Vagina (tissue), 2 donors: ENCODE data around the gene OAS2. TPM values are rescaled to one million over a fixed set of nuclear protein-coding genes. Genes with fewer than 3 reads are reported as not detected.

Source experiments
- DNase-seq, 2 donors: peaks; one replicate each; pipeline ENCODE4 v3.0.0-alpha.2; 2017; ENCODE audit errors: extremely low spot score in 2 of 2
- H3K27ac ChIP-seq: fragments of 200-600 bp; sonication (generic); one replicate; pipeline ENCODE4 v1.5.1; 2019
- H3K27me3 ChIP-seq: fragments of 200-600 bp; sonication (generic); one replicate; pipeline ENCODE4 v1.5.1; 2019
- H3K36me3 ChIP-seq, 2 donors: fragments of 200-600 bp; sonication (generic); one replicate each; pipeline ENCODE4 v1.5.1; 2017 to 2019
- H3K4me1 ChIP-seq: fragments of 200-600 bp; sonication (generic); one replicate; pipeline ENCODE4 v1.5.1; 2019
- H3K4me3 ChIP-seq, 2 donors: fragments of 200-600 bp; sonication (generic); 1 replicate in 1 of 2; 2 replicates in 1 of 2; pipeline ENCODE4 v1.5.1; 2016 to 2019
- H3K9me3 ChIP-seq: fragments of 200-600 bp; sonication (generic); one replicate; pipeline ENCODE4 v1.5.1; 2019
- POLR2A ChIP-seq, 2 donors: fragments of 450-650 bp; IDR thresholded peaks; one replicate each; pipeline ENCODE4 v1.6.1; 2017; ENCODE audit warnings: antibody characterized with exemption in 2 of 2, mild to moderate bottlenecking in 2 of 2, moderate library complexity in 2 of 2
- POLR2AphosphoS5 ChIP-seq, 2 donors: sonication (generic); formaldehyde crosslinking; IDR thresholded peaks; one replicate each; pipeline ENCODE4 v1.9.0; 2017; ENCODE audit warnings: antibody characterized with exemption in 2 of 2, mild to moderate bottlenecking in 2 of 2, low read depth in 1 of 2; ENCODE audit not compliant: insufficient read depth in 1 of 2
- intact Hi-C: fragments of 100-400 bp; cut with DNase I; formaldehyde crosslinking; loops from one replicate; pipeline ENCODE4 v1.15.1; 2023
- total RNA-seq: library from RNA; depleted of rRNA; stranded (reverse); fragments of >200 nt; gene quantifications from one replicate; pipeline ENCODE4 v1.2.3, GENCODE V29; 2016
- TF ChIP-seq, protein P1 (sequence below), 3 experiments: fragments of 450-650 bp in 2 of 3; fragments of 200-600 bp in 1 of 3; sonication (generic) in 1 of 3; IDR thresholded peaks; one replicate each; pipeline ENCODE4 v1.5.1; 2017 to 2019; ENCODE audit warnings: antibody characterized with exemption in 3 of 3, mild to moderate bottlenecking in 2 of 3, moderate library complexity in 2 of 3

The OAS2 gene
- total RNA-seq, 1 donor from 2014 or later = 14.0 TPM

- intact Hi-C loops = no loop called here
- Histone ChIP-seq H3K36me3 (peaks cover 0 to 25% of the 10 kb centered on the region in 2 donors), H3K27me3 (no peaks in the 10 kb centered on the region), H3K4me1 (peaks cover 8% of the 10 kb centered on the region), H3K27ac (no peak overlapping the region), H3K9me3 (no peaks in the 10 kb centered on the region), H3K4me3 (no peak overlapping the region)
- TF ChIP-seq POLR2AphosphoS5 (IDR thresholded peaks at IDR 0.05; ENCODE audit: insufficient read depth in 1 of 2, low read depth in 1 of 2) = no peak
- TF ChIP-seq, protein P1, sequence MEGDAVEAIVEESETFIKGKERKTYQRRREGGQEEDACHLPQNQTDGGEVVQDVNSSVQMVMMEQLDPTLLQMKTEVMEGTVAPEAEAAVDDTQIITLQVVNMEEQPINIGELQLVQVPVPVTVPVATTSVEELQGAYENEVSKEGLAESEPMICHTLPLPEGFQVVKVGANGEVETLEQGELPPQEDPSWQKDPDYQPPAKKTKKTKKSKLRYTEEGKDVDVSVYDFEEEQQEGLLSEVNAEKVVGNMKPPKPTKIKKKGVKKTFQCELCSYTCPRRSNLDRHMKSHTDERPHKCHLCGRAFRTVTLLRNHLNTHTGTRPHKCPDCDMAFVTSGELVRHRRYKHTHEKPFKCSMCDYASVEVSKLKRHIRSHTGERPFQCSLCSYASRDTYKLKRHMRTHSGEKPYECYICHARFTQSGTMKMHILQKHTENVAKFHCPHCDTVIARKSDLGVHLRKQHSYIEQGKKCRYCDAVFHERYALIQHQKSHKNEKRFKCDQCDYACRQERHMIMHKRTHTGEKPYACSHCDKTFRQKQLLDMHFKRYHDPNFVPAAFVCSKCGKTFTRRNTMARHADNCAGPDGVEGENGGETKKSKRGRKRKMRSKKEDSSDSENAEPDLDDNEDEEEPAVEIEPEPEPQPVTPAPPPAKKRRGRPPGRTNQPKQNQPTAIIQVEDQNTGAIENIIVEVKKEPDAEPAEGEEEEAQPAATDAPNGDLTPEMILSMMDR (IDR thresholded peaks at IDR 0.05) = no peak
- TF ChIP-seq POLR2A (IDR thresholded peaks at IDR 0.05) = no peak
- no peak for DNase-seq
These were observed 5.1 kb upstream of the OAS2 start for GRCh38 chr12:112973011-112973735.

- H3K4me1 ChIP-seq = peaks cover 12% of the 10 kb centered on the region
- intact Hi-C loops = no loop called here
- no peak overlapping the region for H3K4me3 ChIP-seq
- no peak for TF ChIP-seq POLR2A (IDR thresholded peaks at IDR 0.05)
- TF ChIP-seq POLR2AphosphoS5 (IDR thresholded peaks at IDR 0.05; ENCODE audit: insufficient read depth in 1 of 2, low read depth in 1 of 2) = no peak
- TF ChIP-seq, protein P1 (IDR thresholded peaks at IDR 0.05) = no peak
- peaks cover 0 to 18% of the 10 kb centered on the region in 2 donors for H3K36me3 ChIP-seq
- DNase-seq = no peak
- H3K27me3 ChIP-seq = no peaks in the 10 kb centered on the region
- H3K9me3 ChIP-seq = no peaks in the 10 kb centered on the region
- H3K27ac ChIP-seq = no peak overlapping the region
These were observed 4.5 kb upstream of the OAS2 start for GRCh38 chr12:112973818-112974231.

DNA sequence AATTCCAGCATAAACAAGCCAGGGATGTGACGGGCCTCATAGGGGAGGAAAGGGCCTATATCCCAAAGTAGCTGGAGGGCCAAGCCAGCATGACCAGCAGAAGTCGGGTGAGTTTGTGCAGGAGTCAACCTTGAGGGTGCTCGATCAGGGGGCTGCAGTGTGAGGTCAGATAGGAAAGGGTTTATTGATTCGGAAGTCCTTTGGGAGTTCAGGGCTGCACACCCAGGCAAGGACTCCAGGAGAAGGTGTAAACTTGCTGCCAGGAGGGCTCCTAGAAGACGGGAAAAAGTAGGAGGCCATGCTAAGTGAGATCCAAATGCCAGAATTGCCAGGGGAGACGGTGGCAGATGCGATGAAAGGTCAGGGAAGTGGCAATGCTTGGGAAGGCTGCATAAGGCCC, 3.4 kb upstream of the OAS2 start:
- intact Hi-C loops = no loop called here
- Histone ChIP-seq H3K9me3 (no peaks in the 10 kb centered on the region), H3K4me1 (peaks cover 22% of the 10 kb centered on the region), H3K27me3 (no peaks in the 10 kb centered on the region), H3K27ac (no peak overlapping the region), H3K36me3 (peaks cover 0 to 9% of the 10 kb centered on the region in 2 donors), H3K4me3 (no peak overlapping the region)
- TF ChIP-seq POLR2AphosphoS5 (IDR thresholded peaks at IDR 0.05; ENCODE audit: insufficient read depth in 1 of 2, low read depth in 1 of 2) = no peak
- TF ChIP-seq, protein P1 (IDR thresholded peaks at IDR 0.05) = no peak
- TF ChIP-seq POLR2A (IDR thresholded peaks at IDR 0.05) = no peak
- DNase-seq = peak; percentile 40 to 84

GRCh38 chr12:112977139-112977538, 1.2 kb upstream of the OAS2 start:
- no peaks in the 10 kb centered on the region for H3K27me3 ChIP-seq
- intact Hi-C loops = no loop called here
- H3K4me3 ChIP-seq = no peak overlapping the region
- peaks cover 25% of the 10 kb centered on the region for H3K4me1 ChIP-seq
- H3K9me3 ChIP-seq = no peaks in the 10 kb centered on the region
- H3K36me3 ChIP-seq = no peaks in the 10 kb centered on the region
- TF ChIP-seq, protein P1 (IDR thresholded peaks at IDR 0.05) = no peak
- TF ChIP-seq POLR2AphosphoS5 (IDR thresholded peaks at IDR 0.05; ENCODE audit: insufficient read depth in 1 of 2, low read depth in 1 of 2) = no peak
- no peak for TF ChIP-seq POLR2A (IDR thresholded peaks at IDR 0.05)
- DNase-seq = peak in 1 of 2 donors; percentile 62
- H3K27ac ChIP-seq = peak overlapping the region; percentile 84

- DNase-seq = peak; percentile 79 to 88
- TF ChIP-seq, protein P1 (IDR thresholded peaks at IDR 0.05) = no peak
- TF ChIP-seq POLR2A (IDR thresholded peaks at IDR 0.05) (no peak), POLR2AphosphoS5 (IDR thresholded peaks at IDR 0.05; ENCODE audit: insufficient read depth in 1 of 2, low read depth in 1 of 2) (no peak)
- intact Hi-C loops = no loop called here
- peak overlapping the region; percentile 84 for H3K27ac ChIP-seq
- no peaks in the 10 kb centered on the region for H3K9me3 ChIP-seq
- no peaks in the 10 kb centered on the region for H3K27me3 ChIP-seq
- peak overlapping the region; percentile 50 to 53 for H3K4me3 ChIP-seq
- H3K36me3 ChIP-seq = no peaks in the 10 kb centered on the region
- peaks cover 25% of the 10 kb centered on the region for H3K4me1 ChIP-seq
These were observed 678 bp upstream of the OAS2 start for GRCh38 chr12:112977641-112978040.
